CD4-positive, alpha-beta T cell treated with Interferon gamma for 1 hour (primary cell): Measurements from ENCODE around the gene PISD.
A peak's percentile ranks its signal among the peaks of the same experiment; 100 is the strongest.

Experiments used
- DNase-seq: peaks from one replicate; pipeline ENCODE4 v3.0.0-alpha.2; 2020

PISD gene

DNA sequence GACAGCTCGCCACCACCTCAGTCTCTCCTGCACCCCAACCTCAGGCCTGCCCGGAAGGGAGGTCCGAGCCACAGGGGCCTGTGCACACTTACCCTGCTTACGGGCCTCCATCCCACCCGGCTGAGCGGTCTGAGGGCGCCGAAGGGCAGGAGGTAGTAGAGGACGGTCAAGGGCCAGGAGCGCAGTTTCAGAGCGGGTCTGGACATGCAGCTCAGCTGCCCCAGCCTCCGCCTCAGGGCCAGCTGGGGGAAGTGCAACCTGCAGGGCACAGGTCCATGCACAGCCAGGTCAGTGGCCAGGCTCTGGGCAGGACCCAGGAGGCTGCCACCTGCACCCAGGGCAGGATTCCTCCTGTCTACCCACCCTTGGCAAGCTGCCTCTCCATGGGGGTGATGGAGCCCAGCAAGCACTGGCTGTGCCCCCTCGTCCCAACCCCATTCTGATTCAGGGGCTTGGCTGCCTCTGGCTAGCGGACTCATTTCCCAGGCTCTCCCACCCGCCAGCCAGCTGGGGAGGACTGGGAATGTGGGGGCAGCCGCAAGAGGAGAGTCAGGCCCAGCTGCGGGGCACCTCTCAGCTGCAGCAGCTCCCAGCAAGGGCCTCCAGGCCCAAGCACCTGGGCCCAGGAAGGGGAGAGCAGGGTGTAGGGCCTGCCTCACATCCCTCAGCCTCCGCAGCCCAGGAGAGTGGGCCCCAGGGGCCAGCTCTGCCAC lies 38.3 kb downstream of the PISD start:
- DNase-seq: no peak

- no peak for DNase-seq
Observed at GRCh38 chr22:31622980-31623379, 39.0 kb downstream of the PISD start.

GRCh38 chr22:31621507-31622124 lies 40.4 kb downstream of the PISD start:
- no peak for DNase-seq

GRCh38 chr22:31620756-31621480 lies 41.1 kb downstream of the PISD start:
- DNase-seq: no peak

GRCh38 chr22:31619611-31620300 lies 42.3 kb downstream of the PISD start:
- no peak for DNase-seq

- DNase-seq: no peak
Observed at GRCh38 chr22:31618471-31619176, 43.4 kb downstream of the PISD start.

GRCh38 chr22:31618057-31618456 lies 44.0 kb downstream of the PISD start:
- no peak for DNase-seq

DNA sequence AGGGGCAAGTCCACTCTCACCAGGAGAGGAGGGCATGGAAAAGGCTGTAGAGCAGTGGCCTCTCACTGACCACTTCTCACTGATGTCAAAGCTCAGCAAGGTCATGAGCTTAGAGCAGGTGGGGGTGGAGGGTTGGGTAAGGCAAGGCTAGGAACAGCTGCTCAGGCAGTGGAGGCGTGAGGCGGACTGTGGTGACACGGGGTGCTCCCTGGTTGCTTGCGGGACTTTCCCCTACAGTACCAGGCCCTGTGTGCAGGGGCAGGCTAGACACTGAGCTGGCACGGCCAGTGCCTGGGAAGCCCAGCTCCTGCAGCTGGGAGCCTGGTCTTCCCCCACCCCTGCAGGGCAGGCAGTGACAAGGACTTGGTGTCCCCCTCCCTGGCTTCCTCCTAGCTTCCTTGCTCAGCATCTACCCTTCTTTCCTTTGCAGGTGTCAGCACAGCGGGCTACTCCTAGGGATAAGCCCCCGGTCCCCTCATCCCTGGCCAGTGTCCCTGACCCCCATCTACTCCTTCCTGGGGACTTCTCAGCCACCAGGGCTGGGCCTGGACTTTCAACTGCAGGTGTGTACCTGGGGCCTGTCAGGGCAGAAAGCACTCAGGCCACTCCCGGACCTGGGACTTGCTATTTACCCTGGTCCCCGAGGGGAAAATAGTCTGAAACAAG lies 45.6 kb downstream of the PISD start:
- DNase-seq: peak; percentile 18

- no peak for DNase-seq
Observed at GRCh38 chr22:31615940-31616314, 46.1 kb downstream of the PISD start.

DNA sequence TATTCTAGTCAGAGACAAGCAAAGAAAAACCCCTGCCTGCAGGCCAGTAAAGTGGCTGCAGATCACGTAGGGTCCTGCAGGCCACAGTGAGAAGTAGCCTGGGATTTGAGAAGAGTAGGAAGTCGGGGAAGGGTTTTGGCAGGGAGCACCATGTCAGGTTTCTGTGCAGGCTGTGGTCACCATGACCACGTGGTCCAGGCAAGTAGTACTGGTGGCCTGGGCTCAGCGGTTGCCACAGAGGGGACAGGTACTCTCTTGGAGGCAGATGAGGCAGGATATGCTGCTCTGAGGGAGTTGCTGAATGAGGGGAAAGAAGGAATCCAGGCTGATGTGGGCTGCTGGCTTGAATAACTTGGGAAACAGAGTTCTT lies 46.5 kb downstream of the PISD start:
- no peak for DNase-seq

DNA sequence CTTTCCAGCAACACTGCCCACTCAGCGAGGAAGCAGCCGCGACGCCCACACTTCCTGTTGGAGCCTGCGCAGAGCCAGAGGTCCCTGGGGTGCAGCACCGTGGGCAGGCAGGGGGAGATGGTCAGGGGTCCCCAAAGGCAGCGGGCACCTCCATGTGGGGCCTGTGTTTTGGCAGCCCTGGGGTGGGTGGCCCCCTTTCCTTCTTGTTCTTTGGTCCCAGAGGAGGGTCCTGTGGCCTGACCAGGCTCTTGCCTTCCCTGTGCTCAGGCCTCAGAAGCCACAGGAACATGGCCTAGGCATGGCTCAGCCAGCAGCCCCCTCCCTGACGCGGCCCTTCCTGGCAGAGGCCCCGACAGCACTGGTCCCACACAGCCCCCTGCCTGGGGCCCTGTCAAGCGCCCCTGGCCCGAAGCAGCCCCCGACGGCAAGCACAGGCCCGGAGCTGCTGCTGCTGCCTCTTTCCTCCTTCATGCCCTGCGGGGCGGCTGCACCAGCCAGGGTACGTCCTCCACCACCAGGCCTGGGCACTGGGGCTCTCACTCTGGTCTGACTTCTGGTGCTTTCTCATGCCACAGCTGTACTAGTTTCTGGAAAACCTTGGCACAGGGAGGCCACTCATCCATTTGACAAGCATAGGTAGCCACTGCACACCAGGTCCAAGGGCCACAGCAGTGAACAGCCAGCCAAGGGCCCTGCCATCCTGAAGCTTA lies 47.1 kb downstream of the PISD start:
- no peak for DNase-seq

DNA sequence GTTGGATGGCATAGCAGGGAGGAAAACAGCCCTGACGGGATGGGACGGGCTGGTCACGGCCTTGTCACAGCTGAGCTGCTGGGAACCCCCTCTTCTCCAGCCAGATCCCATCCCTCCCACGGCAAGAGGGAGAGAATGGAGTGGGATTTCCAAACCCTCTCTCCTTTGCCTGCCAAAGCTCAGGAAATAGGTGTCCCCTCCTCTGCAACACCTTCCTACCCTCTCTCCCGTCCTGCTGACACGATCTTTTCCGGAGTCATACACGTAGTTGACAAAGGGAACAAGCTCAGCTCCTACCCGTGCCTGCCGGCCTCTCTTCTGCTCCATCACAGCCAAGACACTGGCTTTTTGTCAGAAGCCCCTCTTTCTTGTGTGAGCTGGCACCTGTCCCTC lies 48.1 kb downstream of the PISD start:
- DNase-seq: no peak

GRCh38 chr22:31613286-31613903 lies 48.6 kb downstream of the PISD start:
- no peak for DNase-seq

GRCh38 chr22:31612891-31613285 lies 49.1 kb downstream of the PISD start:
- DNase-seq: no peak

DNA sequence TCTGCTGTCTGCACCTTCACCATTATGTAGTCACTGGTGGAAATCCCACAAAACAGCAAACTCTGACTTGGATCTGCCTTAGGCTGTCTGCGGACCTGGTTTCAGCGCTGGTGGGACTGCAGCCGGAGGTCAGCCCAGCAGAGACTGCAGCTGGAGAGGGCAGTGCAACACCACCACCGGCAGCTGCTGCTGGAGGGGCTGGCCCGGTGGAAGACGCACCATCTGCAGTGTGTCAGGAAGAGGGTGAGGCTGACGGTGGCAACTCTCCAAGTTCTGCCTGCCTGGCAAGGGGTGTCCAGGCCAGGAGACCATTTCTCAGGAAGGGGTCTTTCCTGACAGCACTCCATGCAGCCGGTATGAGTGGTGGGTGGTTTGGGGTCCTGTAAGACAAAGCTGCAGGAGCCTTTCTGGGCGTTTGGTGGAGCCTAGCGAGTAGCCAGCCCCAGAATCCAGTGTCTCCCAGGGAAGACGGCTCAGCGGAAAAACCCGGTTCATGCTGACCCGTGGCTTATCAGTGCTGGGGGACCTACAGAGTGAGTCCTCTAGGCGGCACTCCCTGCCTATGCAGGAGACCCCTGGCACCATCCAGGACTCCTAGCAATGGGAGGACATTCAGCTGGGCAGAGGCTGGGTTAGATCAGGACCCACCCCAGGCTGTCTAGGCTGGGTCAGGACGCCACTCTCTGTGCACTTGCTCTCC lies 50.8 kb downstream of the PISD start:
- DNase-seq: no peak

- no peak for DNase-seq
Observed at GRCh38 chr22:31610611-31611010, 51.4 kb downstream of the PISD start.

GRCh38 chr22:31609716-31610115 lies 52.3 kb downstream of the PISD start:
- DNase-seq: no peak

- DNase-seq: no peak
Observed at GRCh38 chr22:31607696-31608095, 54.3 kb downstream of the PISD start.

GRCh38 chr22:31605851-31606585 lies 56.0 kb downstream of the PISD start:
- no peak for DNase-seq
